Right hindlimb (tissue), 1 donor: ENCODE data around the gene NRXN3.

ENCODE experiments used
- DNase-seq: peaks from one replicate; pipeline ENCODE4 v3.0.0-alpha.2; 2018

NRXN3 gene

GRCh38 chr14:79820866-79821535, 1650.8 kb downstream of the NRXN3 start:
- DNase-seq = no peak

GRCh38 chr14:79822034-79822433, 1651.9 kb downstream of the NRXN3 start:
- DNase-seq = no peak

GRCh38 chr14:79825046-79825521, 1654.9 kb downstream of the NRXN3 start:
- DNase-seq = no peak

GRCh38 chr14:79826362-79826761, 1656.2 kb downstream of the NRXN3 start:
- DNase-seq = no peak

GRCh38 chr14:79829405-79830166, 1659.4 kb downstream of the NRXN3 start:
- DNase-seq = no peak

- DNase-seq = peak; percentile 21
These were observed 1661.2 kb downstream of the NRXN3 start for GRCh38 chr14:79831195-79831892.

GRCh38 chr14:79833781-79834180, 1663.6 kb downstream of the NRXN3 start:
- no peak for DNase-seq

GRCh38 chr14:79834868-79835267, 1664.7 kb downstream of the NRXN3 start:
- no peak for DNase-seq

GRCh38 chr14:79836577-79836976, 1666.4 kb downstream of the NRXN3 start:
- no peak for DNase-seq

GRCh38 chr14:79837699-79838098, 1667.5 kb downstream of the NRXN3 start:
- no peak for DNase-seq

- no peak for DNase-seq
These were observed 1669.9 kb downstream of the NRXN3 start for GRCh38 chr14:79840103-79840502.

GRCh38 chr14:79840831-79841230, 1670.7 kb downstream of the NRXN3 start:
- DNase-seq = no peak

GRCh38 chr14:79841433-79841832, 1671.3 kb downstream of the NRXN3 start:
- no peak for DNase-seq

GRCh38 chr14:79842270-79842669, 1672.1 kb downstream of the NRXN3 start:
- no peak for DNase-seq

GRCh38 chr14:79852950-79853744, 1683.0 kb downstream of the NRXN3 start:
- DNase-seq = no peak

GRCh38 chr14:79855789-79856188, 1685.6 kb downstream of the NRXN3 start:
- DNase-seq = no peak

GRCh38 chr14:79856381-79856780, 1686.2 kb downstream of the NRXN3 start:
- DNase-seq = no peak

- no peak for DNase-seq
These were observed 1690.9 kb downstream of the NRXN3 start for GRCh38 chr14:79861111-79861510.

GRCh38 chr14:79862045-79862444, 1691.9 kb downstream of the NRXN3 start:
- no peak for DNase-seq

- no peak for DNase-seq
These were observed 1701.0 kb downstream of the NRXN3 start for GRCh38 chr14:79871136-79871535.

- DNase-seq = no peak
These were observed 1708.1 kb downstream of the NRXN3 start for GRCh38 chr14:79878229-79878628.

GRCh38 chr14:79878785-79879184, 1708.6 kb downstream of the NRXN3 start:
- DNase-seq = no peak

- no peak for DNase-seq
These were observed 1711.1 kb downstream of the NRXN3 start for GRCh38 chr14:79881299-79881698.
